HepG2 (cell line): ENCODE data around the gene S100A13. TPM values are rescaled to one million over a fixed set of nuclear protein-coding genes. Genes with fewer than 3 reads are reported as not detected.

Source experiments
- ARNT2 ChIP-seq: sonication (generic); formaldehyde crosslinking; IDR thresholded peaks from 2 replicates; pipeline ENCODE4 v1.8.0; 2022; ENCODE audit warnings: mild to moderate bottlenecking, low read depth, missing genetic modification reagents, moderate library complexity
- CENPX ChIP-seq: sonication (generic); formaldehyde crosslinking; IDR thresholded peaks from 2 replicates; pipeline ENCODE4 v1.9.0; 2021; ENCODE audit warnings: mild to moderate bottlenecking, missing genetic modification reagents, moderate library complexity
- DR1 ChIP-seq: sonication (generic); formaldehyde crosslinking; IDR thresholded peaks from 2 replicates; pipeline ENCODE4 v1.8.0; 2021; ENCODE audit warnings: mild to moderate bottlenecking, missing genetic modification reagents, inconsistent platforms
- HMGA1 ChIP-seq: sonication (generic); formaldehyde crosslinking; conservative IDR thresholded peaks from 2 replicates; pipeline ENCODE4 v1.4.0; 2020; ENCODE audit warnings: missing genetic modification reagents
- MIER3 ChIP-seq: IDR thresholded peaks from 2 replicates; pipeline ENCODE4 v1.6.1; 2016; ENCODE audit warnings: missing compliant biosample characterization, borderline replicate concordance
- MTF2 ChIP-seq: sonication (generic); formaldehyde crosslinking; IDR thresholded peaks from 2 replicates; pipeline ENCODE4 v1.5.0; 2020; ENCODE audit warnings: missing genetic modification reagents, borderline replicate concordance
- SMC3 ChIP-seq: IDR thresholded peaks from 2 replicates; pipeline ENCODE4 v1.6.1; 2011; ENCODE audit warnings: low read length, improper control_type of control experiment
- SRSF4 ChIP-seq: fragments of 200-400 bp; formaldehyde crosslinking; IDR thresholded peaks from one replicate; pipeline ENCODE4 v1.6.1; 2018; ENCODE audit warnings: mild to moderate bottlenecking, low read depth, low read length, moderate library complexity; ENCODE audit not compliant: poor library complexity, severe bottlenecking
- TCF7L2 ChIP-seq: IDR thresholded peaks from 2 replicates; pipeline ENCODE4 v1.6.1; 2011; ENCODE audit warnings: mild to moderate bottlenecking, low read depth, low read length, moderate library complexity
- ZNF230 ChIP-seq: sonication (generic); formaldehyde crosslinking; IDR thresholded peaks from 2 replicates; pipeline ENCODE4 v1.4.0; 2020; ENCODE audit warnings: mild to moderate bottlenecking, missing genetic modification reagents
- ZNF337 ChIP-seq: sonication (generic); formaldehyde crosslinking; IDR thresholded peaks from 2 replicates; pipeline ENCODE4 v1.5.1; 2020; ENCODE audit warnings: missing genetic modification reagents, low read depth, mild to moderate bottlenecking, borderline replicate concordance
- ZNF530 ChIP-seq: sonication (generic); formaldehyde crosslinking; IDR thresholded peaks from 2 replicates; pipeline ENCODE4 v1.5.0; 2020; ENCODE audit warnings: low read depth, mild to moderate bottlenecking, missing genetic modification reagents
- ZNF550 ChIP-seq: sonication (generic); formaldehyde crosslinking; IDR thresholded peaks from 2 replicates; pipeline ENCODE4 v1.4.0; 2020; ENCODE audit warnings: mild to moderate bottlenecking, missing genetic modification reagents, borderline replicate concordance
- ZSCAN20 ChIP-seq: sonication (generic); formaldehyde crosslinking; IDR thresholded peaks from 2 replicates; pipeline ENCODE4 v1.4.0; 2020; ENCODE audit warnings: missing genetic modification reagents, mild to moderate bottlenecking, borderline replicate concordance
- polyA plus RNA-seq, 8 experiments: library from polyadenylated mRNA; depleted of rRNA in 3 of 8; stranded (reverse) in 7 of 8; unstranded in 1 of 8; fragments of >200 nt; fragmentation: Illumina TruSeq in 4 of 8; extraction: Trizol in 4 of 8; gene quantifications; 2 replicates each; pipeline versions ENCODE4 v1.2.1 to v1.2.3, GENCODE V29; 2011 to 2016; ENCODE audit warnings: low read depth in 4 of 8, missing spikeins in 1 of 8, mixed read lengths in 1 of 8; ENCODE audit not compliant: insufficient read depth in 1 of 8
- total RNA-seq, 5 experiments: library from RNA; depleted of rRNA; stranded (reverse); fragments of >200 nt; fragmentation: Illumina TruSeq; extraction: Trizol; gene quantifications; 2 replicates each; pipeline ENCODE4 v1.2.3, GENCODE V29; 2016; ENCODE audit warnings: low read depth in 1 of 5
- TF ChIP-seq, protein P1 (sequence below): sonication (generic); formaldehyde crosslinking; conservative IDR thresholded peaks from 2 replicates; pipeline ENCODE4 v1.4.0; 2020; ENCODE audit warnings: missing genetic modification reagents
- TF ChIP-seq, protein P2 (sequence below): sonication (generic); formaldehyde crosslinking; IDR thresholded peaks from 2 replicates; pipeline ENCODE4 v1.4.0; 2020; ENCODE audit warnings: missing genetic modification reagents, borderline replicate concordance
- TF ChIP-seq, protein P3 (sequence below): sonication (generic); formaldehyde crosslinking; IDR thresholded peaks from 2 replicates; pipeline ENCODE4 v1.4.0; 2020; ENCODE audit warnings: missing genetic modification reagents

S100A13 gene
- total and polyA plus RNA-seq, 2 of the 13 experiments (the other 11 are each of a cell fraction or from before 2014, with no cell fraction given), result 89.5 to 172 TPM

DNA sequence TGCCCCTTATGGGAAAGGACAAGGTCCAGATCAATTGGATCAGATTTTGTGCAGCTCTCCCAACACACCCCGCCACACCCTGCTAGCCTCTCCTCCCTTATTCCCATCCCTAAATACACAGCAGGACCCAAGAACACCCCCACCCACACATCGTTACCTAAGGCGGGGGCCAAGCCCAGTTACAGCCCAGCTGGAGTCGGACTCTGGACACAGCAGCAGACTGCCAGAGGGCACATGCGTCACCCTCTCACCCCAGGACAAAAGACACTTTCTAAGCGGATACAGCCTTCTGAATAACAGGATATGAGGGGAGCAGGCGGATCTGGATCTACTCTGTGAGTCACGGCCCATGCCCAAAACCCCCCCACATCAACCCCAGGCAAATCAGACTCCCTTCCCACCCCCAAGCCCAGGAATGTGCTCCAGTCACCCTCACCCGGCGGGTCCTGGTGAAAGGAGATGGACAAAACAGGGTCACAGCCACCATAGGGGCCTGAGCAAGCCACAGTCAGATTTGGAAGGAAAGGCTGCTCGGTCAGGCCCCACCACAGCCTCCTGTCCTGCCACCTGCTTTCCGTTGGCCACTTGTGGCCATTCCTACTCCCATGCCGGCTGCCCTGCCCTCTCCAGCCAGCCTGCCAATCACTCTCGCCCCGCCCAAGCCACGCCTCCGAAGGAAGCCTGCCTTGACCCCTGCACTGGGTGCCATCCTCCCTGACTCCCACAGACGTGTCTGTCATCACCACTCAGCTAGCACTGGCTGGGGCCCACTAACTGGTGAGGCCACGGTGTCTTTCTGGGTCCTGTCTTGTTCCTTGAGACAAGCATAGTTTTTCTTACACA, 18.3 kb downstream of the S100A13 start (continued):
- TF ChIP-seq CENPX (CRISPR knock-in tag) (no peak), ZNF230 (no peak), HMGA1 (CRISPR knock-in tag) (no peak), ZNF530 (CRISPR knock-in tag) (no peak), TCF7L2 (no peak), SMC3 (no peak), ZSCAN20 (CRISPR knock-in tag) (0 out of 2 replicates have a peak, but pooled peaks have one; percentile 40), SRSF4 (no peak), ZNF550 (CRISPR knock-in tag) (no peak), ARNT2 (CRISPR knock-in tag) (peak; percentile 24; the same call in 1 of the 2 replicates), MIER3 (CRISPR knock-in tag) (no peak), MTF2 (CRISPR knock-in tag) (no peak), ZNF337 (CRISPR knock-in tag) (no peak), DR1 (CRISPR knock-in tag) (no peak)
- TF ChIP-seq, protein P1, sequence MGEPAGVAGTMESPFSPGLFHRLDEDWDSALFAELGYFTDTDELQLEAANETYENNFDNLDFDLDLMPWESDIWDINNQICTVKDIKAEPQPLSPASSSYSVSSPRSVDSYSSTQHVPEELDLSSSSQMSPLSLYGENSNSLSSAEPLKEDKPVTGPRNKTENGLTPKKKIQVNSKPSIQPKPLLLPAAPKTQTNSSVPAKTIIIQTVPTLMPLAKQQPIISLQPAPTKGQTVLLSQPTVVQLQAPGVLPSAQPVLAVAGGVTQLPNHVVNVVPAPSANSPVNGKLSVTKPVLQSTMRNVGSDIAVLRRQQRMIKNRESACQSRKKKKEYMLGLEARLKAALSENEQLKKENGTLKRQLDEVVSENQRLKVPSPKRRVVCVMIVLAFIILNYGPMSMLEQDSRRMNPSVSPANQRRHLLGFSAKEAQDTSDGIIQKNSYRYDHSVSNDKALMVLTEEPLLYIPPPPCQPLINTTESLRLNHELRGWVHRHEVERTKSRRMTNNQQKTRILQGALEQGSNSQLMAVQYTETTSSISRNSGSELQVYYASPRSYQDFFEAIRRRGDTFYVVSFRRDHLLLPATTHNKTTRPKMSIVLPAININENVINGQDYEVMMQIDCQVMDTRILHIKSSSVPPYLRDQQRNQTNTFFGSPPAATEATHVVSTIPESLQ, result no peak
- TF ChIP-seq, protein P2, sequence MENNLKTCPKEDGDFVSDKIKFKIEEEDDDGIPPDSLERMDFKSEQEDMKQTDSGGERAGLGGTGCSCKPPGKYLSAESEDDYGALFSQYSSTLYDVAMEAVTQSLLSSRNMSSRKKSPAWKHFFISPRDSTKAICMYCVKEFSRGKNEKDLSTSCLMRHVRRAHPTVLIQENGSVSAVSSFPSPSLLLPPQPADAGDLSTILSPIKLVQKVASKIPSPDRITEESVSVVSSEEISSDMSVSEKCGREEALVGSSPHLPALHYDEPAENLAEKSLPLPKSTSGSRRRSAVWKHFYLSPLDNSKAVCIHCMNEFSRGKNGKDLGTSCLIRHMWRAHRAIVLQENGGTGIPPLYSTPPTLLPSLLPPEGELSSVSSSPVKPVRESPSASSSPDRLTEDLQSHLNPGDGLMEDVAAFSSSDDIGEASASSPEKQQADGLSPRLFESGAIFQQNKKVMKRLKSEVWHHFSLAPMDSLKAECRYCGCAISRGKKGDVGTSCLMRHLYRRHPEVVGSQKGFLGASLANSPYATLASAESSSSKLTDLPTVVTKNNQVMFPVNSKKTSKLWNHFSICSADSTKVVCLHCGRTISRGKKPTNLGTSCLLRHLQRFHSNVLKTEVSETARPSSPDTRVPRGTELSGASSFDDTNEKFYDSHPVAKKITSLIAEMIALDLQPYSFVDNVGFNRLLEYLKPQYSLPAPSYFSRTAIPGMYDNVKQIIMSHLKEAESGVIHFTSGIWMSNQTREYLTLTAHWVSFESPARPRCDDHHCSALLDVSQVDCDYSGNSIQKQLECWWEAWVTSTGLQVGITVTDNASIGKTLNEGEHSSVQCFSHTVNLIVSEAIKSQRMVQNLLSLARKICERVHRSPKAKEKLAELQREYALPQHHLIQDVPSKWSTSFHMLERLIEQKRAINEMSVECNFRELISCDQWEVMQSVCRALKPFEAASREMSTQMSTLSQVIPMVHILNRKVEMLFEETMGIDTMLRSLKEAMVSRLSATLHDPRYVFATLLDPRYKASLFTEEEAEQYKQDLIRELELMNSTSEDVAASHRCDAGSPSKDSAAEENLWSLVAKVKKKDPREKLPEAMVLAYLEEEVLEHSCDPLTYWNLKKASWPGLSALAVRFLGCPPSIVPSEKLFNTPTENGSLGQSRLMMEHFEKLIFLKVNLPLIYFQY, result peak; percentile 43; the same call in 1 of the 2 replicates
- TF ChIP-seq, protein P3, sequence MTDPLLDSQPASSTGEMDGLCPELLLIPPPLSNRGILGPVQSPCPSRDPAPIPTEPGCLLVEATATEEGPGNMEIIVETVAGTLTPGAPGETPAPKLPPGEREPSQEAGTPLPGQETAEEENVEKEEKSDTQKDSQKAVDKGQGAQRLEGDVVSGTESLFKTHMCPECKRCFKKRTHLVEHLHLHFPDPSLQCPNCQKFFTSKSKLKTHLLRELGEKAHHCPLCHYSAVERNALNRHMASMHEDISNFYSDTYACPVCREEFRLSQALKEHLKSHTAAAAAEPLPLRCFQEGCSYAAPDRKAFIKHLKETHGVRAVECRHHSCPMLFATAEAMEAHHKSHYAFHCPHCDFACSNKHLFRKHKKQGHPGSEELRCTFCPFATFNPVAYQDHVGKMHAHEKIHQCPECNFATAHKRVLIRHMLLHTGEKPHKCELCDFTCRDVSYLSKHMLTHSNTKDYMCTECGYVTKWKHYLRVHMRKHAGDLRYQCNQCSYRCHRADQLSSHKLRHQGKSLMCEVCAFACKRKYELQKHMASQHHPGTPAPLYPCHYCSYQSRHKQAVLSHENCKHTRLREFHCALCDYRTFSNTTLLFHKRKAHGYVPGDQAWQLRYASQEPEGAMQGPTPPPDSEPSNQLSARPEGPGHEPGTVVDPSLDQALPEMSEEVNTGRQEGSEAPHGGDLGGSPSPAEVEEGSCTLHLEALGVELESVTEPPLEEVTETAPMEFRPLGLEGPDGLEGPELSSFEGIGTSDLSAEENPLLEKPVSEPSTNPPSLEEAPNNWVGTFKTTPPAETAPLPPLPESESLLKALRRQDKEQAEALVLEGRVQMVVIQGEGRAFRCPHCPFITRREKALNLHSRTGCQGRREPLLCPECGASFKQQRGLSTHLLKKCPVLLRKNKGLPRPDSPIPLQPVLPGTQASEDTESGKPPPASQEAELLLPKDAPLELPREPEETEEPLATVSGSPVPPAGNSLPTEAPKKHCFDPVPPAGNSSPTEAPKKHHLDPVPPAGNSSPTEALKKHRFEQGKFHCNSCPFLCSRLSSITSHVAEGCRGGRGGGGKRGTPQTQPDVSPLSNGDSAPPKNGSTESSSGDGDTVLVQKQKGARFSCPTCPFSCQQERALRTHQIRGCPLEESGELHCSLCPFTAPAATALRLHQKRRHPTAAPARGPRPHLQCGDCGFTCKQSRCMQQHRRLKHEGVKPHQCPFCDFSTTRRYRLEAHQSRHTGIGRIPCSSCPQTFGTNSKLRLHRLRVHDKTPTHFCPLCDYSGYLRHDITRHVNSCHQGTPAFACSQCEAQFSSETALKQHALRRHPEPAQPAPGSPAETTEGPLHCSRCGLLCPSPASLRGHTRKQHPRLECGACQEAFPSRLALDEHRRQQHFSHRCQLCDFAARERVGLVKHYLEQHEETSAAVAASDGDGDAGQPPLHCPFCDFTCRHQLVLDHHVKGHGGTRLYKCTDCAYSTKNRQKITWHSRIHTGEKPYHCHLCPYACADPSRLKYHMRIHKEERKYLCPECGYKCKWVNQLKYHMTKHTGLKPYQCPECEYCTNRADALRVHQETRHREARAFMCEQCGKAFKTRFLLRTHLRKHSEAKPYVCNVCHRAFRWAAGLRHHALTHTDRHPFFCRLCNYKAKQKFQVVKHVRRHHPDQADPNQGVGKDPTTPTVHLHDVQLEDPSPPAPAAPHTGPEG (CRISPR knock-in tag), result no peak
